ENCODE data around the gene STX10. TPM values are rescaled to one million over a fixed set of nuclear protein-coding genes. Genes with fewer than 3 reads are reported as not detected.

STX10 gene
- total RNA-seq = 81.5 and 91.0 TPM in 2 replicates

GRCh38 chr19:13150187-13150930 lies at the start of gene STX10, which contains the start of gene IER2:
Gene STX10 (minus strand): TSS chr19:13150375. CDS start chr19:13150173, 202 bp downstream.
Gene IER2 (plus strand): TSS chr19:13150411. CDS start chr19:13153187, 2,776 bp downstream.

GRCh38 chr19:13117772-13118423 lies 32.3 kb downstream of the STX10 start, which contains the start of gene NACC1:
Gene NACC1 (plus strand): TSS chr19:13118264. CDS start chr19:13135208, 16,944 bp downstream.

GRCh38 chr19:13116282-13117175 lies 33.6 kb downstream of the STX10 start, which contains the start of gene TRMT1:
Gene TRMT1 (minus strand): TSS chr19:13116740. CDS start chr19:13116399, 341 bp downstream.

GRCh38 chr19:13102666-13103580 lies 47.3 kb downstream of the STX10 start, which contains the start of gene LYL1:
Gene LYL1 (minus strand): TSS chr19:13102858. CDS start chr19:13101171, 1,687 bp downstream.

Other genes with a start within 250 kb of the STX10 start
- 0.74 and 0.84 TPM in 2 replicates for gene SYCE2, start 231.1 kb downstream of the STX10 start, total RNA-seq
- gene FARSA, start 216.7 kb downstream of the STX10 start, total RNA-seq = 72.5 and 72.7 TPM in 2 replicates
- 1,083 and 1,086 TPM in 2 replicates for gene CALR, start 211.8 kb downstream of the STX10 start, total RNA-seq
- gene RAD23A, start 204.5 kb downstream of the STX10 start, total RNA-seq = 138 and 145 TPM in 2 replicates
- gene GADD45GIP1, start 193.2 kb downstream of the STX10 start, total RNA-seq = 63.0 and 81.9 TPM in 2 replicates
- not detected in 2 replicates for gene DAND5, start 180.8 kb downstream of the STX10 start, total RNA-seq
- 41.0 and 42.9 TPM in 2 replicates for gene NFIX, start 154.9 kb downstream of the STX10 start, total RNA-seq
- 3.2 and 3.3 TPM in 2 replicates for gene LYL1, start 47.5 kb downstream of the STX10 start, total RNA-seq
- gene TRMT1, start 33.6 kb downstream of the STX10 start, total RNA-seq = 33.6 and 37.0 TPM in 2 replicates
- gene NACC1, start 32.1 kb downstream of the STX10 start, total RNA-seq = 73.7 and 79.7 TPM in 2 replicates
- 62.9 and 67.9 TPM in 2 replicates for gene IER2, start within 50 bp of the STX10 start, total RNA-seq